LNCaP clone FGC (cell line): ENCODE data around the gene ITGB5.

Source experiments
- DNase-seq: peaks from one replicate; pipeline ENCODE4 v3.0.0-alpha.2; 2011; ENCODE audit warnings: low read depth
- H3K4me3 ChIP-seq: 2 replicates; pipeline ENCODE4 v1.5.1; 2011; ENCODE audit warnings: mild to moderate bottlenecking, low read depth, low read length, control low read depth
- TF ChIP-seq, protein P1 (sequence below): IDR thresholded peaks from 2 replicates; pipeline ENCODE4 v1.5.1; 2012; ENCODE audit warnings: mild to moderate bottlenecking; ENCODE audit not compliant: control insufficient read depth, insufficient read depth; ENCODE audit errors: extremely low read depth

Gene ITGB5

DNA sequence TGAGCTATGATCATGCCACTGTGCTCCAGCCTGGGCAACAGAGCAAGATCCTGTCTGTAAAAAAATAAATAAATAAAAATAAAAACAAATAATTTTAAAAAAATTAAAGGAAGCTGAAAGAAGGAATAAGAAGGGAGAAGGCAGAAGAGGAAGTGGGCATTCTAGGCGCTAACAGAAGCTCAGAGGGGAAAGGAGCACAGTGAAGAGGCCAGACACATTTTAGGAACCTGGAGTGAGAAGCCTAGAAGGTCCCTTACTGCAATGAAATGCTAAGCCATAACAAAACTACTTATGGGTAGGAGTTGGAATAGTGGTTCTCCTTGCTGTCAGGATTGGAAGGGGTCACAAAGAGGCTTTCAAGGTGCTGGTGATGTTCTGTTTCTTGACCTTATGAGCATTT lies 64.0 kb downstream of the ITGB5 start:
- DNase-seq, result no peak
- H3K4me3 ChIP-seq, result no peak overlapping the region
- TF ChIP-seq, protein P1, sequence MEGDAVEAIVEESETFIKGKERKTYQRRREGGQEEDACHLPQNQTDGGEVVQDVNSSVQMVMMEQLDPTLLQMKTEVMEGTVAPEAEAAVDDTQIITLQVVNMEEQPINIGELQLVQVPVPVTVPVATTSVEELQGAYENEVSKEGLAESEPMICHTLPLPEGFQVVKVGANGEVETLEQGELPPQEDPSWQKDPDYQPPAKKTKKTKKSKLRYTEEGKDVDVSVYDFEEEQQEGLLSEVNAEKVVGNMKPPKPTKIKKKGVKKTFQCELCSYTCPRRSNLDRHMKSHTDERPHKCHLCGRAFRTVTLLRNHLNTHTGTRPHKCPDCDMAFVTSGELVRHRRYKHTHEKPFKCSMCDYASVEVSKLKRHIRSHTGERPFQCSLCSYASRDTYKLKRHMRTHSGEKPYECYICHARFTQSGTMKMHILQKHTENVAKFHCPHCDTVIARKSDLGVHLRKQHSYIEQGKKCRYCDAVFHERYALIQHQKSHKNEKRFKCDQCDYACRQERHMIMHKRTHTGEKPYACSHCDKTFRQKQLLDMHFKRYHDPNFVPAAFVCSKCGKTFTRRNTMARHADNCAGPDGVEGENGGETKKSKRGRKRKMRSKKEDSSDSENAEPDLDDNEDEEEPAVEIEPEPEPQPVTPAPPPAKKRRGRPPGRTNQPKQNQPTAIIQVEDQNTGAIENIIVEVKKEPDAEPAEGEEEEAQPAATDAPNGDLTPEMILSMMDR, result no peak

DNA sequence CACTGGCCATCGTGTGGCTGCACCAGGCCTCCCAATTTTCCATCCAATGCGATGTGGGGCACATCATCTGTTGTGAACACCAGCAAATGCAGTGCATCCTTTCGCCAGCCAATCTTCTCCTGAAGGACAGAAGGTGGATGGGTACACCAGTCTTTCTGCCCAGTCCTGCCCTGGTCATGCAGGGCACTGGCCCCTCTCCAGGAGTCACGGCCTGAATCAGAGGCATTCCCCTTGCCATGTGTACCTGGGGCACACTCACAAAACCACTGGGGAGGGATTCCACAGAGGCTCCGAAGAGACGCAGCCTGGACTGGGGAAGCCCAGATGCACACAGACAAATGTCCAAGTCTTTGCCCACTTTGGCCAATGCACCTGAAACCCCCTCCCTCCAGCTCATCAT lies 65.8 kb downstream of the ITGB5 start:
- no peak for DNase-seq
- no peak overlapping the region for H3K4me3 ChIP-seq
- TF ChIP-seq, protein P1, result no peak

DNA sequence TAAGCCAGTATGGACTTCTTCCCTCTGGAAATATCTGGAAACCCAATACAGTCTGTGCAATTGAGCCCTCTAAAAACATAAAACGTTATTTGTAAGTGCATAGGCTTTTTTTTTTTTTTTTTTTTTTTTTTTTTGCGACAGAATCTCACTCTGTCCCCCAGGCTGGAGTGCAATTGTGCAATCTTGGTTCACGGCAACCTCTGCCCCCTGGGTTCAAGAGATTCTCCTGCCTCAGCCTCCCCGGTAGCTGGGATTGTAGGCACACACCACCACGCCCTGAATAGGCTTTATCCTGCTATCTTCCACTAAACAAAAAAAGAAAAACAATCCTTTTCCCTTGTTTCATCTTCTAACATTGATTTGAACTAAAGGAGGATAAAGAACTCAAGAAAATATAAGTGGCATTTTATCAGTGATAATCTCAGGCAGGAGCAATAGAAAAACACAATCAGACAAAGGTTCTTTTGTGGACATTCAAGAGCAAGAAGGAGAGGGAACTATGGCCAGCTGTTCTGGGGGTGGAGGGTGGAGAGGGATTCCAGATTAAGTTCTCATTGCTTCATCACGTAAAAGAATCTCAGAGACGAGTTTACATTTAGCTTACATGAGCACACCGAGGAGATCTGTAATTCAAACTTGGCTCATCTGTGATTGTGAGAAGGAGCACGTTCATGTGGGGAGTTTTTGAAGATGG lies 68.6 kb downstream of the ITGB5 start:
- TF ChIP-seq, protein P1, result no peak
- H3K4me3 ChIP-seq, result no peak overlapping the region
- no peak for DNase-seq

DNA sequence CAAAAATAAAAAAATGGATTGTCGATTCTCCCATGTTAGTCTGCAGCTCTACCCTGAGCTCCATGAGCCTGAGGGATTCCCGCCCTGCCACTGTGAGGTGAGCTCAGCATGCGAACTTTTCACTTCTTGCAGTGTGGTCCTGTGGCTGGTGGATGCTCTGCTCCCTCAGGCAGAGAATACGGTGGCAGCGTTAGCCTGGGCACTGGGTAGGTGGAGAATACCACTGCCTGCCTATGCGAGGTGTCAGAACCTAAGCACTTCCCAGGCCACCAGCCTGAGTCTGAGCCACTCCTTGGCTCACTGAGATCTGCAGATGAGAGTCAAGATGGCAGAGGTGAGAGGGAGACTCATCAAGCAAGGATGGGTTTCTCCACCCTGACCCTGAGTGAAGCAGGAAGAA lies 70.1 kb downstream of the ITGB5 start:
- TF ChIP-seq, protein P1, result no peak
- DNase-seq, result no peak
- no peak overlapping the region for H3K4me3 ChIP-seq

DNA sequence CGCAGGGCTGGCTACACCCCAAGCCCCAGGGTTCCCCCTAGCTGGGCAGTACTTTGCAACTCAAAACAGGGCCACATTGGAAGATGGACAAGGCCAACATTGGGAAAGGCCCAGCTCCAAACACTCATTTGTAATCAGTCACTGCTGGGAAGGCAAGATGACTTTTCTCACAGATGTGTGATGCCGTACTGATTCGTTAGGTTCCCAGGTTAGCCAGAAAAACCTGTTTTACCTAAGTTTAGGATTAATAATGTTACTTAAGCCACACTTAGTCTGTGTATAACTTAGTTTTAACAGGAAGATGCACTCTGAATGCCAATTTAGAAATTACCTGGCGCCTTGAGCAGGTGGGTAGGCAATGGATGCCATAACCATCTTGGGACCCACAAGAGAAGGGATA lies 71.0 kb downstream of the ITGB5 start:
- no peak overlapping the region for H3K4me3 ChIP-seq
- no peak for DNase-seq
- TF ChIP-seq, protein P1, result no peak

DNA sequence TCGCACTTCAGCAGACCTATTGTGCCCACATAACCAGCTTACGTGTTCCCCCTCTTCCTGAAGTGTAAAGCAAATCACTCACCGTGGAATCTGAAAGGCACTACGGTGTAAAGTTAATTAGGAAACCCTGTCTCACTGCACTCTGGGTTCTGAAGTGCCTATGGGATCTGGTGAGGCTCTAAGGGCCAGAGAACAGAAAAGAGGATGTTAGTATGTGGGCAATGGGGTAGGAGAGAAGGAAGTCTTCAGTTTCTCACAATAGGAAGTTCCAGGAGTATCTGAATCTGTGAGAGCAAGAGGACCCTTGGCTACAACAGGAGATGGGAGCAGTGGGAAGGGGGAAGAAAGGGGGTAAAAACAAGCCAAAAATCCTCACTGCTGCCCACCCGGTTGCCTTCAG lies 71.4 kb downstream of the ITGB5 start:
- no peak overlapping the region for H3K4me3 ChIP-seq
- no peak for DNase-seq
- TF ChIP-seq, protein P1, result no peak
